OCI-LY1 (cell line): ENCODE measurements around the gene USP44.

Experiments used
- H2AFZ ChIP-seq: fragments of 200-600 bp; sonication (generic), shearing (Covaris generic); 2 replicates; pipeline ENCODE4 v1.6.0; 2014; ENCODE audit warnings: antibody characterized with exemption, mild to moderate bottlenecking, low read length
- H3F3A ChIP-seq: fragments of 200-600 bp; sonication (generic), shearing (Covaris generic); 2 replicates; pipeline ENCODE4 v1.6.0; 2014; ENCODE audit warnings: mild to moderate bottlenecking, antibody characterized with exemption, low read length, moderate library complexity; ENCODE audit not compliant: insufficient read depth
- H3K27ac ChIP-seq: fragments of 200-600 bp; sonication (generic); 2 replicates; pipeline ENCODE4 v1.5.1; 2014; ENCODE audit warnings: low read length, mixed run types, mild to moderate bottlenecking, low read depth; ENCODE audit not compliant: poor library complexity, severe bottlenecking
- H3K27me3 ChIP-seq: fragments of 200-600 bp; sonication (generic); 2 replicates; pipeline ENCODE4 v1.6.0; 2014; ENCODE audit warnings: antibody characterized with exemption, mild to moderate bottlenecking, low read length, moderate library complexity; ENCODE audit not compliant: insufficient read depth
- H3K36me3 ChIP-seq: fragments of 200-600 bp; sonication (generic); 2 replicates; pipeline ENCODE4 v1.6.1; 2014; ENCODE audit warnings: mild to moderate bottlenecking, antibody characterized with exemption, low read length, moderate library complexity, mixed read lengths; ENCODE audit not compliant: insufficient read depth
- H3K4me1 ChIP-seq: fragments of 200-600 bp; sonication (generic); 2 replicates; pipeline ENCODE4 v1.5.1; 2014; ENCODE audit warnings: mild to moderate bottlenecking, low read length, moderate library complexity; ENCODE audit not compliant: insufficient read depth, severe bottlenecking
- H3K4me2 ChIP-seq: fragments of 200-600 bp; sonication (generic), shearing (Covaris generic); 2 replicates; pipeline ENCODE4 v1.6.1; 2014; ENCODE audit warnings: low read length
- H3K4me3 ChIP-seq: fragments of 200-600 bp; sonication (generic); 2 replicates; pipeline ENCODE4 v1.5.1; 2014; ENCODE audit warnings: low read length, low read depth, mild to moderate bottlenecking, mixed read lengths; ENCODE audit not compliant: poor library complexity, severe bottlenecking
- H3K79me2 ChIP-seq: fragments of 200-600 bp; shearing (Covaris generic); 2 replicates; pipeline ENCODE4 v1.6.1; 2016; ENCODE audit warnings: mixed run types, low read length, mixed read lengths; ENCODE audit not compliant: insufficient read depth
- H3K9ac ChIP-seq: fragments of 200-600 bp; sonication (generic), shearing (Covaris generic); 2 replicates; pipeline ENCODE4 v1.6.1; 2014; ENCODE audit warnings: mild to moderate bottlenecking, low read length, mixed read lengths
- H3K9me2 ChIP-seq: fragments of 200-600 bp; sonication (generic), shearing (Covaris generic); 2 replicates; pipeline ENCODE4 v1.6.1; 2014; ENCODE audit warnings: low read depth, mild to moderate bottlenecking, low read length, mixed read lengths
- H3K9me3 ChIP-seq: fragments of 200-600 bp; shearing (Covaris generic); 2 replicates; pipeline ENCODE4 v1.6.1; 2014; ENCODE audit warnings: low read length, mixed read lengths
- H4K20me1 ChIP-seq: fragments of 200-600 bp; sonication (generic), shearing (Covaris generic); 2 replicates; pipeline ENCODE4 v1.6.0; 2016; ENCODE audit warnings: mild to moderate bottlenecking, low read length; ENCODE audit not compliant: insufficient read depth
- EZH2 ChIP-seq: fragments of 200-600 bp; sonication (generic), shearing (Covaris generic); IDR thresholded peaks from 2 replicates; pipeline ENCODE4 v1.8.0; 2017; ENCODE audit warnings: borderline replicate concordance, mixed run types, mild to moderate bottlenecking, antibody characterized with exemption, low read length, moderate library complexity, mixed read lengths
- TF ChIP-seq, protein P1 (sequence below): fragments of 200-600 bp; sonication (generic), shearing (Covaris generic); IDR thresholded peaks from 2 replicates; pipeline ENCODE4 v1.5.1; 2017; ENCODE audit warnings: mild to moderate bottlenecking, antibody characterized with exemption, low read length, moderate library complexity, mixed read lengths

Gene USP44

DNA sequence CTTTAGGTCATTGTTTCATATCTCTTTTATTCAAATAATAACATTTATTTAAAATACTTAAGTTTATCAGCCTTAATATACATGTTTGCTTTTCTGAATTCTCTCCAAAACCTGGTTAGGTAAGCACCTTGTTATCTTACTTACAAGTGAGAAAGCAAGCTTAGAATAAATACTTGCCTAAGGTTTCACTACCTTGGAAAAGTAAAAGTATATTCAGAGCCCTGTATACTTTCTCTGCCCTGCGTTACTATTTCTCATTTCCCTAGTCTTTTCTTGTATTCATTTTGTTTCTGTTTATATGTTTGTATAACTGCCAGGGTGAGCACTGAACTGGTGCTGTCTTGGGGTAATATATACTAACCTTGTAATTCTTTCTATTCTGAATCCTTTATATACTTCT is 55.8 kb downstream of the USP44 start:
- H3K27me3 ChIP-seq = no peaks in the 10 kb centered on the region
- TF ChIP-seq, protein P1, sequence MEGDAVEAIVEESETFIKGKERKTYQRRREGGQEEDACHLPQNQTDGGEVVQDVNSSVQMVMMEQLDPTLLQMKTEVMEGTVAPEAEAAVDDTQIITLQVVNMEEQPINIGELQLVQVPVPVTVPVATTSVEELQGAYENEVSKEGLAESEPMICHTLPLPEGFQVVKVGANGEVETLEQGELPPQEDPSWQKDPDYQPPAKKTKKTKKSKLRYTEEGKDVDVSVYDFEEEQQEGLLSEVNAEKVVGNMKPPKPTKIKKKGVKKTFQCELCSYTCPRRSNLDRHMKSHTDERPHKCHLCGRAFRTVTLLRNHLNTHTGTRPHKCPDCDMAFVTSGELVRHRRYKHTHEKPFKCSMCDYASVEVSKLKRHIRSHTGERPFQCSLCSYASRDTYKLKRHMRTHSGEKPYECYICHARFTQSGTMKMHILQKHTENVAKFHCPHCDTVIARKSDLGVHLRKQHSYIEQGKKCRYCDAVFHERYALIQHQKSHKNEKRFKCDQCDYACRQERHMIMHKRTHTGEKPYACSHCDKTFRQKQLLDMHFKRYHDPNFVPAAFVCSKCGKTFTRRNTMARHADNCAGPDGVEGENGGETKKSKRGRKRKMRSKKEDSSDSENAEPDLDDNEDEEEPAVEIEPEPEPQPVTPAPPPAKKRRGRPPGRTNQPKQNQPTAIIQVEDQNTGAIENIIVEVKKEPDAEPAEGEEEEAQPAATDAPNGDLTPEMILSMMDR = no peak
- TF ChIP-seq EZH2 = no peak
- no peak overlapping the region for H2AFZ ChIP-seq
- H3F3A ChIP-seq = no peaks in the 10 kb centered on the region
- H3K9me2 ChIP-seq = no peaks in the 10 kb centered on the region
- no peak overlapping the region for H3K4me2 ChIP-seq
- H3K79me2 ChIP-seq = no peaks in the 10 kb centered on the region; the same call in 1 of the 2 replicates
- no peaks in the 10 kb centered on the region for H3K9me3 ChIP-seq
- H3K27ac ChIP-seq = no peak overlapping the region
- no peaks in the 10 kb centered on the region for H4K20me1 ChIP-seq
- no peaks in the 10 kb centered on the region for H3K4me1 ChIP-seq
- no peak overlapping the region for H3K9ac ChIP-seq
- peaks cover 87% of the 10 kb centered on the region for H3K36me3 ChIP-seq
- H3K4me3 ChIP-seq = no peak overlapping the region

- Histone ChIP-seq H3K36me3 (peaks cover 87% of the 10 kb centered on the region), H3K9ac (no peak overlapping the region), H3K4me1 (no peaks in the 10 kb centered on the region), H2AFZ (no peak overlapping the region), H3K9me2 (no peaks in the 10 kb centered on the region), H3F3A (no peaks in the 10 kb centered on the region), H3K79me2 (no peaks in the 10 kb centered on the region), H4K20me1 (no peaks in the 10 kb centered on the region), H3K4me2 (no peak overlapping the region), H3K27me3 (no peaks in the 10 kb centered on the region), H3K27ac (no peak overlapping the region), H3K9me3 (no peaks in the 10 kb centered on the region), H3K4me3 (no peak overlapping the region)
- TF ChIP-seq, protein P1 = no peak
- no peak for TF ChIP-seq EZH2
These were observed 56.4 kb downstream of the USP44 start for GRCh38 chr12:95494888-95495287.

GRCh38 chr12:95492462-95492861 is 58.8 kb downstream of the USP44 start:
- Histone ChIP-seq H4K20me1 (no peaks in the 10 kb centered on the region), H3K9me2 (no peaks in the 10 kb centered on the region), H3K27ac (no peak overlapping the region), H3K4me3 (no peak overlapping the region), H3K79me2 (no peaks in the 10 kb centered on the region), H3F3A (no peaks in the 10 kb centered on the region), H3K4me2 (no peak overlapping the region), H3K27me3 (no peaks in the 10 kb centered on the region), H3K36me3 (peaks cover 87% of the 10 kb centered on the region), H3K9me3 (no peaks in the 10 kb centered on the region), H3K4me1 (no peaks in the 10 kb centered on the region), H3K9ac (no peak overlapping the region), H2AFZ (no peak overlapping the region)
- TF ChIP-seq, protein P1 = no peak
- TF ChIP-seq EZH2 = no peak
